Activated CD8-positive, alpha-beta T cell treated with anti-CD3 and anti-CD28 coated beads for 36 hours (primary cell): ENCODE results near the gene CARD19. TPM values are rescaled to one million over a fixed set of nuclear protein-coding genes. Genes with fewer than 3 reads are reported as not detected.

Experiments used
- ATAC-seq: fragments of 200-7000 bp; cut with Tn5 transposase; one replicate; pipeline ENCODE4 v1.10.0; 2021; ENCODE audit warnings: mild to moderate bottlenecking, moderate library complexity
- CTCF ChIA-PET: fragments of 350-600 bp; sonication (Branson Sonifier 250); formaldehyde crosslinking; loops from one replicate; lab custom pipeline; 2021; ENCODE audit warnings: antibody characterized with exemption; lab: Charles Lee
- POLR2A ChIA-PET: fragments of 350-600 bp; sonication (Branson Sonifier 250); formaldehyde crosslinking; loops from one replicate; lab custom pipeline; 2021; ENCODE audit warnings: antibody characterized with exemption; lab: Charles Lee
- DNase-seq: peaks from one replicate; pipeline ENCODE4 v3.0.0-alpha.2; 2020
- H3K27ac Mint-ChIP-seq: one replicate; pipeline ENCODE4 v1.8.0; 2021; ENCODE audit warnings: mild to moderate bottlenecking, mixed read lengths
- H3K27me3 Mint-ChIP-seq: one replicate; pipeline ENCODE4 v1.8.0; 2021; ENCODE audit warnings: mixed read lengths
- H3K36me3 Mint-ChIP-seq: one replicate; pipeline ENCODE4 v1.8.0; 2021; ENCODE audit warnings: low read depth, mixed read lengths
- H3K4me1 Mint-ChIP-seq: one replicate; pipeline ENCODE4 v1.8.0; 2021; ENCODE audit warnings: low read depth, mixed read lengths
- H3K4me3 Mint-ChIP-seq: one replicate; pipeline ENCODE4 v1.8.0; 2021; ENCODE audit warnings: mild to moderate bottlenecking, moderate library complexity, mixed read lengths
- H3K9me3 Mint-ChIP-seq: one replicate; pipeline ENCODE4 v1.8.0; 2021; ENCODE audit warnings: mixed read lengths
- intact Hi-C: fragments of 100-400 bp; cut with micrococcal nuclease; formaldehyde crosslinking; loops from one replicate; pipeline ENCODE4 v1.10.0; 2022
- total RNA-seq, 2 experiments: library from RNA; stranded (reverse); gene quantifications; one replicate each; pipeline ENCODE4 v1.2.3, GENCODE V29; 2021
- TF ChIP-seq, protein P1 (sequence below): fragments of 200-600 bp; IDR thresholded peaks from one replicate; pipeline ENCODE4 v1.8.0; 2022; ENCODE audit warnings: antibody characterized with exemption, mild to moderate bottlenecking

The CARD19 gene
- total RNA-seq, 2 experiments from 2014 or later = 42.9 to 43.4 TPM

- ChIA-PET POLR2A (interaction anchor here (1.5 to 1.7 kb wide), 2 partner anchors 9 to 13 kb away, joined by 5 to 6 read pairs; no protein-coding TSS in a partner anchor), CTCF (interaction anchor here (0.9 to 3.9 kb wide), 3 partner anchors 11 to 23 kb away, joined by 3 to 25 read pairs (median 4); no protein-coding TSS in a partner anchor)
- DNase-seq (no peak), ATAC-seq (no peak)
- Mint-ChIP-seq H3K4me1 (peaks cover 69% of the 10 kb centered on the region), H3K36me3 (peaks cover 35% of the 10 kb centered on the region), H3K27ac (peak overlapping the region; percentile 91), H3K4me3 (peak overlapping the region; percentile 91), H3K27me3 (no peaks in the 10 kb centered on the region), H3K9me3 (no peaks in the 10 kb centered on the region)
- intact Hi-C loops = loop anchor here (5.0 kb wide), 1 partner anchor 34 kb away; the partner anchor contains the start of gene CARD19
- TF ChIP-seq, protein P1, sequence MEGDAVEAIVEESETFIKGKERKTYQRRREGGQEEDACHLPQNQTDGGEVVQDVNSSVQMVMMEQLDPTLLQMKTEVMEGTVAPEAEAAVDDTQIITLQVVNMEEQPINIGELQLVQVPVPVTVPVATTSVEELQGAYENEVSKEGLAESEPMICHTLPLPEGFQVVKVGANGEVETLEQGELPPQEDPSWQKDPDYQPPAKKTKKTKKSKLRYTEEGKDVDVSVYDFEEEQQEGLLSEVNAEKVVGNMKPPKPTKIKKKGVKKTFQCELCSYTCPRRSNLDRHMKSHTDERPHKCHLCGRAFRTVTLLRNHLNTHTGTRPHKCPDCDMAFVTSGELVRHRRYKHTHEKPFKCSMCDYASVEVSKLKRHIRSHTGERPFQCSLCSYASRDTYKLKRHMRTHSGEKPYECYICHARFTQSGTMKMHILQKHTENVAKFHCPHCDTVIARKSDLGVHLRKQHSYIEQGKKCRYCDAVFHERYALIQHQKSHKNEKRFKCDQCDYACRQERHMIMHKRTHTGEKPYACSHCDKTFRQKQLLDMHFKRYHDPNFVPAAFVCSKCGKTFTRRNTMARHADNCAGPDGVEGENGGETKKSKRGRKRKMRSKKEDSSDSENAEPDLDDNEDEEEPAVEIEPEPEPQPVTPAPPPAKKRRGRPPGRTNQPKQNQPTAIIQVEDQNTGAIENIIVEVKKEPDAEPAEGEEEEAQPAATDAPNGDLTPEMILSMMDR = no peak
Measured at GRCh38 chr9:93130861-93131481, 35.0 kb downstream of the CARD19 start.

DNA sequence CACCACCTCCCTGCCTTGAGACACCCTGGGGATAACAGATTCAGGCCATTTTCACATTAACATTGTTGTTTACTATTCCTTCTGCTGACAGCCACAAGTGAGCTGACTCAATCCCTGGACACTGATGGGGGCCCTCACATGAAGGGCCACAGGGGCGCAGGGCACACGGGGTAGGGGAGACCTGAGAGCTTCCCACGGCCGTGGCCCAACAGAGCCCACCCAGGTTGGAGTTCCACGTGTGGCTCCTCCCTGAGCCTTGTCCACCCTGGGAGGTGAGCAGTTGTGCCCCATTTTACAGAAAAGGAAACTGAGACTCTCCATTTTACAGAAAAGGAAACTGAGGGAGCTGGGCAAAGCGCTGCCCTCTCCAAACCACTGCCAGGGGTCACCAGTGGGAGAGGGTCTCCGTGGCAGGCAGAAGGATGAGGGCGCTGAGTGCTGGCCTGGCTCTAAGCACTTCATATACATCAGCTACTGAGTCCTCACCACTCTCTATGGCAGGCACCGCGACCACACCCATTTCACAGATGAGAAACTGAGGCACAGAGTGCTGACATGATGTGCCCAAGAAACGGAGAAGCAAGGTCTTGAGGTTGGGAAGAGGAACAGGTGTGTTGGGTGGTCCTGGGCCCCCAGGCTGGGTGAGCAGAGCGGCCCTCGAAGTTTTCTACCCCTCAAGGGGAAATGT, 35.7 kb downstream of the CARD19 start:
- ATAC-seq (no peak), DNase-seq (no peak)
- Mint-ChIP-seq H3K4me3 (peak overlapping the region; percentile 91), H3K27ac (peak overlapping the region; percentile 91), H3K27me3 (no peaks in the 10 kb centered on the region), H3K36me3 (peaks cover 30% of the 10 kb centered on the region), H3K9me3 (no peaks in the 10 kb centered on the region), H3K4me1 (peaks cover 68% of the 10 kb centered on the region)
- POLR2A ChIA-PET = interaction anchor here (0.7 to 1.7 kb wide), 4 partner anchors 10 to 184 kb away, joined by 3 to 6 read pairs (median 4); no protein-coding TSS in a partner anchor
- CTCF ChIA-PET = interaction anchor here (0.9 to 3.9 kb wide), 3 partner anchors 11 to 23 kb away, joined by 3 to 25 read pairs (median 4); no protein-coding TSS in a partner anchor
- TF ChIP-seq, protein P1 = no peak
- intact Hi-C loops = loop anchor here (5.0 kb wide), 1 partner anchor 34 kb away; the partner anchor contains the start of gene CARD19

GRCh38 chr9:93132287-93132927, 36.4 kb downstream of the CARD19 start:
- Mint-ChIP-seq H3K4me1 (peaks cover 64% of the 10 kb centered on the region), H3K27ac (peak overlapping the region; percentile 91), H3K4me3 (peak overlapping the region; percentile 91), H3K36me3 (peaks cover 27% of the 10 kb centered on the region), H3K27me3 (no peaks in the 10 kb centered on the region), H3K9me3 (no peaks in the 10 kb centered on the region)
- TF ChIP-seq, protein P1 = no peak
- intact Hi-C loops = loop anchor here (5.0 kb wide), 1 partner anchor 35 kb away; the partner anchor contains the start of gene CARD19
- ChIA-PET POLR2A (interaction anchor here (0.7 to 1.7 kb wide), 4 partner anchors 11 to 185 kb away, joined by 3 to 6 read pairs (median 4); no protein-coding TSS in a partner anchor), CTCF (interaction anchor here (1.5 to 3.9 kb wide), 2 partner anchors 12 to 24 kb away, joined by 4 to 25 read pairs; no protein-coding TSS in a partner anchor)
- ATAC-seq (no peak), DNase-seq (no peak)

DNA sequence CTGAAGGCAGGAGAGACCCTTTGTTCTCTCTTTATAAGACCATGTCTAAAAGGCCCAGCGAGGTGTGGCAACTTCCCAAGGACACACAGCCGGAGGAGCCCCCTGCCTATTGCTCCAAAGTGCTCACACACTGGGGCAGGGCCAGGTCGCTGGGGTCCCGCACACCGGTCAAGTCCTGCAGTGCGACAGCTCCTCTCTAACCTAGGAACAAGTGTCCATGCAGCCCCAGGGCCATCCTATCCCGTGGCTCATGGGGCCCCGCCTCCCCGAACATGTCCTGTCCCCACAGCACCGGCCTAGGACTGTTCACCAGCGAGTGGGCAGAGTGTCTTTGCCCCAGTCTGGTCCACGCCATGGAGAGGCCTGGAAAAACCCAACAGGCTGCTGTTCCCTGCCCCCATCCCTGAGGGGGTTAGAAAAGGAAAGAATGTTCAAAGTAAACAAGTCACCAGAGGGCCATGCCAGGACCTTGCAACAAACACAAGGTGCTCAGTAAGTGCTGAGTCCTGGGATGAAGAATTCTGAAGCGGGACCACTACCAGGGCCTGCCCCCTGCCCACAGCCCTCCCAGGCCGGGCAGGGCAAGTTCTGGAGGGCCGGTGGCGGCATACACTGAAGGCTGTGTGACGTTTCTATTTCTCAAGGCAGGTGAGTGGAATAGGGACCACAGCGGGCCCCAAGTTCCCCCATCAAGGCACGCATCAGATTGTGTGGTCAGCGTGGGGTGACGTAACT, 37.1 kb downstream of the CARD19 start:
- Mint-ChIP-seq H3K4me1 (peaks cover 62% of the 10 kb centered on the region), H3K9me3 (no peaks in the 10 kb centered on the region), H3K27me3 (no peaks in the 10 kb centered on the region), H3K27ac (peak overlapping the region; percentile 91), H3K4me3 (peak overlapping the region; percentile 91), H3K36me3 (peaks cover 27% of the 10 kb centered on the region)
- DNase-seq (peak; percentile 86), ATAC-seq (peak; percentile 28)
- TF ChIP-seq, protein P1 = no peak
- ChIA-PET POLR2A (interaction anchor here (1.0 to 3.0 kb wide), 12 partner anchors 7 to 178 kb away, joined by 3 to 19 read pairs (median 4); partner anchors contain the start of gene CARD19), CTCF (interaction anchor here (1.1 to 1.3 kb wide), 2 partner anchors 20 to 25 kb away, joined by 3 to 10 read pairs; no protein-coding TSS in a partner anchor)
- intact Hi-C loops = loop anchor here (5.0 kb wide), 1 partner anchor 36 kb away; the partner anchor contains the start of gene CARD19
